HG03066 (cell line): ENCODE results near the gene BTRC.
A peak's percentile ranks its signal among the peaks of the same experiment; 100 is the strongest.
"Not testable (repeated sequence)": the region's sequence is repeated elsewhere in the genome, so short reads cannot be mapped to it uniquely, and the experiment has no call there.

Source experiments
- ATAC-seq: cut with Tn5 transposase; IDR thresholded peaks from one replicate; pipeline ENCODE4 v1.9.1; 2021; ENCODE audit warnings: low read depth; ENCODE audit not compliant: unreplicated experiment

The BTRC gene

GRCh38 chr10:101353692-101354327, at the start of gene BTRC:
Gene BTRC, plus strand, starts transcription at chr10:101354165. Its CDS starts 16 bp downstream, at chr10:101354181.
- ATAC-seq = peak; percentile 90

- ATAC-seq = no peak
Observed at GRCh38 chr10:101304316-101304715, 49.6 kb upstream of the BTRC start.

GRCh38 chr10:101305320-101306241, 48.4 kb upstream of the BTRC start:
- no peak for ATAC-seq

GRCh38 chr10:101308051-101308450, 45.9 kb upstream of the BTRC start:
- ATAC-seq = no peak

- no peak for ATAC-seq
Observed at GRCh38 chr10:101310529-101311184, 43.3 kb upstream of the BTRC start.

- ATAC-seq = no peak
Observed at GRCh38 chr10:101311185-101312066, 42.5 kb upstream of the BTRC start.

- no peak for ATAC-seq
Observed at GRCh38 chr10:101319241-101319915, 34.6 kb upstream of the BTRC start.

- ATAC-seq = no peak
Observed at GRCh38 chr10:101321073-101321472, 32.9 kb upstream of the BTRC start.

GRCh38 chr10:101322266-101323108, 31.5 kb upstream of the BTRC start:
- no peak for ATAC-seq

- ATAC-seq = no peak
Observed at GRCh38 chr10:101323495-101323894, 30.5 kb upstream of the BTRC start.

GRCh38 chr10:101327454-101327853, 26.5 kb upstream of the BTRC start:
- ATAC-seq = not testable (repeated sequence)

- no peak for ATAC-seq
Observed at GRCh38 chr10:101329341-101330032, 24.5 kb upstream of the BTRC start.

- ATAC-seq = no peak
Observed at GRCh38 chr10:101330231-101330630, 23.7 kb upstream of the BTRC start.

GRCh38 chr10:101330631-101331225, 23.2 kb upstream of the BTRC start:
- ATAC-seq = no peak

GRCh38 chr10:101331956-101332355, 22.0 kb upstream of the BTRC start:
- ATAC-seq = no peak

- ATAC-seq = not testable (repeated sequence)
Observed at GRCh38 chr10:101334259-101334658, 19.7 kb upstream of the BTRC start.

- ATAC-seq = no peak
Observed at GRCh38 chr10:101336382-101336781, 17.6 kb upstream of the BTRC start.

GRCh38 chr10:101337836-101338235, 16.1 kb upstream of the BTRC start:
- ATAC-seq = no peak
